H1 (cell line): ENCODE measurements around the gene UNC79. TPM values are rescaled to one million over a fixed set of nuclear protein-coding genes. Genes with fewer than 3 reads are reported as not detected.

Experiments
- BACH1 ChIP-seq: IDR thresholded peaks from 2 replicates; pipeline ENCODE4 v1.6.1; 2012; ENCODE audit warnings: low read length, improper control_type of control experiment
- EGR1 ChIP-seq: IDR thresholded peaks from 2 replicates; pipeline ENCODE4 v1.6.1; 2011; ENCODE audit warnings: low read depth, low read length, borderline replicate concordance
- ZNF274 ChIP-seq: IDR thresholded peaks from 2 replicates; pipeline ENCODE4 v1.7.0; 2012; ENCODE audit warnings: low read length, borderline replicate concordance; ENCODE audit errors: extremely low read depth
- polyA plus RNA-seq, 7 experiments: library from polyadenylated mRNA; depleted of rRNA in 3 of 7; stranded (reverse) in 5 of 7; unstranded in 2 of 7; fragments of >200 nt in 5 of 7; fragments of 200-250 nt in 2 of 7; gene quantifications; 1 replicate in 5 of 7; 2 replicates in 1 of 7; 4 replicates in 1 of 7; pipeline versions ENCODE4 v1.2.1 to v1.2.3, GENCODE V29; 2011 to 2013; ENCODE audit warnings: missing spikeins in 2 of 7, mixed read lengths in 2 of 7
- total RNA-seq: library from RNA; stranded (reverse); fragmentation: NEBNext Ultra II Directional; extraction: Animal tissue kit (Norgen Biotek cat#: 25700); gene quantifications from 2 replicates; pipeline ENCODE4 v1.2.1, GENCODE V29; 2021

Gene UNC79
- total and polyA plus RNA-seq, 2 of the 8 experiments (the other 6 are each of a cell fraction or from before 2014, with no cell fraction given) = 1.8 to 2.3 TPM

- TF ChIP-seq BACH1 (no peak), ZNF274 (no peak), EGR1 (no peak)
- TF ChIP-seq, all 59 proteins: peak for 0
Measured at GRCh38 chr14:93674343-93674742, 243.6 kb downstream of the UNC79 start (continued).
